Activated T-cell treated with anti-CD3 and anti-CD28 coated beads, Interleukin-2, amount 50 U/mL, for 1 hour (primary cell): ENCODE results near the gene ADAM12.

ENCODE experiments used
- DNase-seq: peaks from one replicate; pipeline ENCODE4 v3.0.0-alpha.2; 2020

ADAM12 gene

DNA sequence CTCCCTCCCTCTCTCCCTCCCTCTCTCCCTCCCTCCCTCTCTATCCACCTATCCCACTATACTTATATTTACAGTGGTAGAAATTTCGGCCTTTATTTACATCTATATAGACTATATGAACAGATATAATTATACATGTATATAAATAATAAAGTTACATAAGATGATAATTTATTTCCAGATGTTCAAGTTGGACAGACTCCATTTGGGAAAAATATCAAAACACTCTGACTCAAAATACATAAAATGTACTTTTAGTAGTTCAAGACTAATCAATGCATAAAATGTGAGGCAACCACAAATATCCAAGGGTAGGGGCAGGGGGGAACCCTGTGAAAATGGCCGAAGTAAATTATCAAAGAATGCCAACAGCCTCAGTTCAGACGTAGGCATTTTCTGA is 288.9 kb downstream of the ADAM12 start:
- no peak for DNase-seq

GRCh38 chr10:126098226-126098581 is 290.1 kb downstream of the ADAM12 start:
- no peak for DNase-seq

- no peak for DNase-seq
Observed at GRCh38 chr10:126097558-126098225, 290.6 kb downstream of the ADAM12 start.

GRCh38 chr10:126094537-126094936 is 293.7 kb downstream of the ADAM12 start:
- DNase-seq = no peak

- no peak for DNase-seq
Observed at GRCh38 chr10:126092366-126093215, 295.7 kb downstream of the ADAM12 start.

DNA sequence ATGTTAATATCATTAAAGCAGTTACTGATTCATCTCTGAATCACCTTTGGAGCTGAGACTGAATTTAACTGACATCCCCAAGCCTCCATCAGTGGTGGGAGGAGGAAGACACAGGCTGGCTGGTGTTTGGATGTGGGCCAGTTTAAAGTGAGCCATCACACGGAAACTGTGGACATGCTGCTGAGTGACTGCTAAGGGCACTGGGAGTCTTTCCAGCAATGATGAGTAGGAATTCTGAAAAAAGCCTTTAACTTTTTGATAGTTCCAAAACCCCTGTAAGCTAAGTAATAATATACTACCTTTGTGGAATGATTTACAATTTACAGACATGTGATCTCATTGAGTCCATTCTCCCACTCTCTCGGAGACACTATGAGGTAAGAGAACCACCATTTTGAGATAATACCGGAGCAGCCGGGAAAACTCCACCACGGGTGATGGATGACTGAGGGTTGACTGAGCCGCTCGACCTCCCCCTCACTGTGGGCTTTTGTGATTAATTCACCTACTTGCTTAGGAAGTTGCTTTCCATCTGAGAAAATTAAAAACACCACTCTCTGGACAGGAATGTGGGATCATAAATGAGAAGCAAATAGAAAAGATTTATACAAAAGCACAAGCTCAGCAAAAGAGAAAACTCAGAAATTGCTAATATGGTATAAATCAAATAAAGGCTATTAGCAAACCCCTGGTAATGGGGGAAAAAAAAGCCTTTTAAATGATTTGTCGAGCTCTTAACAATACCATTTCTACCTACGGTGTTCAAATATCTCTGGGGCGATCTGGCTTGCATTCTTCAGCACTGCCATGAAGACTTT is 297.2 kb downstream of the ADAM12 start:
- no peak for DNase-seq

- DNase-seq = no peak
Observed at GRCh38 chr10:126090443-126090842, 297.8 kb downstream of the ADAM12 start.

DNA sequence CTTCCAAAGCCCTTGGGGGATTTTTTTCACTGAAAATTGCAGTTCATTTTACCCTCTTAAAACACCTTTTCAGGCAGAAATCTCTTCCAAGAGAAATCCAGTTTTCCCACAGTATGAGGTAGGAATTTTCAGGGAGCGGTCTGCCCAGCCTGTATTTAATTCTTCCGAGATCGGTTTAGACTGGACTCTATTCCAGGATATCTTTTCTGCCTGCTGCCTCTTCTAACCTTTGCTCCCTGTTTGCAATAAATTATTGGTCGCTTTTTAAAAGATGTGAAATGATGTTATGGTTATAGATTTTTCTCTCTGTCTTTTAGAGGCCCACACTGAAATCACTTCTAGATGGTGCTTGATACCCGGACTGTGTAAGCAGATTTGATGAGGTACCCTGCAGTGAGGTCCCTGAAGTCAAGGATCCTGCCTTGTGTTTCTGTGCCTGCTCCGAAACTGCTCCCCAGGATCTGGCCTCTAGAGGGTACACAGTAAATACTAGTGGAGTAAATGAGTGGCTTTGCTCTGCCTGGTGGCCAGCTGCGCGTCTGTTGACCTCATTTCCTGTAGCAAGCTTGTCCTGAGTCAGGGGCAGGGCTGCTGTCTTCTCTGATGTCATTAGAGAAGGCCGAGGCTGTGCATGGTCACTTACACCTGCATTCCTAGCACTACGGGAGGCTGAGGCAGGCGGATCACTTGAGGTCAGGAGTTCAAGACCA is 300.3 kb downstream of the ADAM12 start:
- DNase-seq = no peak

DNA sequence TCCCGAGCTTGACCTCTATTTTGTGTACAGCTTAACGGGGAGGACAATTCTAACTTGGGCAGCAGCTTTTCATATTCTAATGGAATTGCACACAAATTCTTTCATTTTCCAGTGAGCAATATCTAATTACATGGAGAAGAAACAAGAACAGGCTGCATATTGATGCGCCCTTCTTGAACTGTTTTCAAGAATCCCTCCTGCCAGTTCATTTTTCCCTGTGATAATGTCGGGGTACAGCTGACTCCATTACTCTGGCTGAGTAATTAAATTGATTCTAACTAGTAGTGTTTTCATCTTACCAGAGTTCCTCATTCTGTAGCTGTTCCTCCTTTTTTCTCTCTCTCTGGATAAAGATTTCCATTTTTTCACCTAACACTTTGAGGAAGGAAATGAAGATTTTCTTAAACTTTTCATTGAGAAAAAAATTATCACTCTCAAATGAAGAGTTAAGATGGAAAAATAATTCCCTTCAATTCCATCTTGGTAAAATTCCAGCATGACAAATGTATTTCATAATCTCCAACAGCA is 301.1 kb downstream of the ADAM12 start:
- no peak for DNase-seq

DNA sequence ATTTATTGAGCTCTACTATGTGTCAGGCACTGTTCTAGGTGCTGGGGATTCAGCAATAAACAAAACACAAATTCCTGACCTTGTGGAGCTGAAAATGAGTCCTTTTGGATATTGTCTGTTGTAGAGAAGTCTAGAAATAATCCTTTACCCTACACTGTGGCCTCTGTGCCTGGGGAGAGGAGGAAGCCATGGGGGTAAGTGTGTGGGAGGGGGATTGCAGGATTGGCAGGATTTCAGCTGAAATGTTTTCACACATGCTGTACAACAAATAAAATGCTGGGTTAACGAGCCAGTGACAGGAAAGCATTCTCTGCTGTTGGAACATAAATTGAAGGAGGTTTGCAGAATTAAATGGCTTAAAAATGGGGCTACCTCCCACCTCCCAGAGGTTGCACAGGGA is 302.5 kb downstream of the ADAM12 start:
- DNase-seq = no peak

DNA sequence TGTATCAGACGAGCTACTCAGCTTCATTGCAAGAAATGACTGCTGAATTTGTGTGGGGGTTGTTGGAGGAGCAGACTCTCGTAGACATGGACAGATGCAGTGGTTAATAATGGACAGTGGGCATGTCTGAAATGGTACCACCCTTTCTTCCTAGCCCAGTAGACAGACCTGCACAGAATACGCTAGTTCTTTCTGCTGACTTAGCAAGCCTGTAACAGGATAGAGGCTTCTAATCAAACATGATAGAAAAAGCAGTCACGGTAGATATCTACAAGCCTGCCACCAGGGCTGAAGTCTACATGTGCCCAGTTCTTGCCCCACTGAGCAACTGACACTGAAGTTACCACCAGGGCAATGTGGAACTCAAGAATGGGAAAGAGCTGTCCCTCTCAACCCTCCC is 303.9 kb downstream of the ADAM12 start:
- no peak for DNase-seq

GRCh38 chr10:126083009-126083408 is 305.3 kb downstream of the ADAM12 start:
- no peak for DNase-seq

GRCh38 chr10:126081841-126082466 is 306.3 kb downstream of the ADAM12 start:
- DNase-seq = no peak

- DNase-seq = no peak
Observed at GRCh38 chr10:126080879-126081411, 307.3 kb downstream of the ADAM12 start.

DNA sequence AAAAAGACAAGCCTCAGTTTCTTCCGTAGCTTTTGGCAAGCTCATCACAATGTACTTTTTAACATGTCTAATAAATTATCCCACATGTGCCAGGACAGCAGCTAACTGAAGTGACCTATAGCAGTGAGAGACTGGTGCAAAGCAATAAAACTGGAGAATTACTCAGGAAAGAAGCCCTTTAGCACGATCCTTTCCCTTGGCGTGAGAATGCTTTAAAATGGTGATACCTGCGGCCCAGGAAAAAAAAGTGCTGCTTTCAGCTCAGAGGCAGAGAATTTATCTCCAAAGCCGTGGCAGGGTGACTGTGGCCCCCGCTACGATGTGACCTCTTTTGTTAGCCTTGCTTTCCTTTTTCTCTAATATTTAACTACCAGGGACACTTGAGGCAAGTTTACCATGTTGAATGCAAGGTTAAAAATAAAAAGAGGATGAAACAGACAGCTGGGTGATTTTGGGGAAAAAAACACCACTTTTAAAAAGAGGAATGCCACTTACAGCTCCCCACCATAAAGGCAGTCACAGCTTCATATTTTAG is 307.9 kb downstream of the ADAM12 start:
- DNase-seq = no peak

DNA sequence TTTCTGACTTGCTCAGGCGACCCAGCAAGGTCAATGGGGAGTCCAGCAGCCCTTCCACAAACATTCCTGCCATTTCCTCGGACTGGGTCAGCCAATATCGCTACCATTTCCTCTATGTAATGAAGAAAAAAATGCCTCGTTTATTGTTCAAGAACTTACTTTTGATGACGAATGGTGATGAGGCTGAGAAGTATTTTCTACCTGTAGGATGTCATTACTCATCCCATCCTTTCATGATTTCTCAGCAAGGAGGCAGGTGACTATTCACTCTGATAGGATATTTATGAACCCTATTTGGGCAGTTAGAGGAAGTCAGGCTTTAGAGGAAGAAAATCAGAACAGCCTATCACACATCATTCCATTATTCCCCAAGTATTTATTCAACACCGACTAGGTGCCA is 313.3 kb downstream of the ADAM12 start:
- no peak for DNase-seq

- no peak for DNase-seq
Observed at GRCh38 chr10:126074291-126074690, 314.0 kb downstream of the ADAM12 start.

GRCh38 chr10:126073606-126074005 is 314.7 kb downstream of the ADAM12 start:
- no peak for DNase-seq

DNA sequence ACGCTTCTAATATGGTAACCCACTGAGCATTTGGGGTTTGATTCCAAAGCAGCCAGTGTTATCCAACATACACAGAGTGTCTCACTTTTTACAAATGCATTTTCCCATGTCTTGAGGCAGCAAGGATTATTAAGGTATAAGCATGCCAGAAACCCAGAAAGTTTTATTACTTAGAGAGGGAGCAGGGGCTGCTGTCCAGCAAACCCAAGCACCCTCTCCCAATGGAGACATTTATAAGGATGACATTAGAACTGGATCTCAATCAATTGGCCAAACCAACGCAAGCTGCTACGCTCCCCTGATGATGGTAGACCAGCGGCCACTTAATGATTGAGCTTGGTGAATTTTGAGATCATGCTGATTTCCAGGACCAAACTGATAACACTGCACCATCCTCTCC is 315.7 kb downstream of the ADAM12 start:
- DNase-seq = no peak

DNA sequence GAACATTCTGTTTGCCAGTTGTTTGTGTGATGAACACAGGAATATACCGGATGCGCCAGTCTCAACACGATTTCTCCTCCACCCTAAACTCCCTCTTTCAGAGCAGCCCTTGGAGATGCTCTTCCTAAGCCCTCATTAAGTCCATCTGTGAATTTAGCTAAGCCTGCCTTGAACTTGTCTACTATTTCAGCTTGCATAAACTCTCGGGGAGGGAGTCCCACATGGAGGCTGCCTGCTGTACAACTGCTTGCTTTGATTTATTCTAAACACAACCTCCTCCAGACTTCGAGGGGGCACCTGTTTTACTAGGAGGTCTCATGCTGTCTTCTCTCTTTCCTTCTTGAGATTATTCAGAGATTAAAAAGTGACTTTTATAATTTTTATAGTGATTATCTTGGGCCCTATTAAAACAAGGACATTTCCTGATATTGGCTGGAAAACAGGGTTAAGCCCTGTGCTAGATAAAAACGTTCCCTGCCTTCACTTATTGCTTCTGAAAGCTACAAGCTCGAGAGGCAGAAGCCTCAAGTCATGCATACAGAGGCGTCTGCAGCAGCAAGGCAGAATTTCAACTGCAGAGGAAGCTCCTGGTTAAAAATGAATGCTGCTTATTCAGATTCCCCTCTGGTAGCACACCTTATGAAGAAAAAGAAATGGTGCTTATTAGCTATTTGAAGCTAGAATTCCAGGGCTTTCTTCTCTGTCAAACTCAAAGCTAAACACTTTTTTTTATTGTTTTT is 317.6 kb downstream of the ADAM12 start:
- no peak for DNase-seq

DNA sequence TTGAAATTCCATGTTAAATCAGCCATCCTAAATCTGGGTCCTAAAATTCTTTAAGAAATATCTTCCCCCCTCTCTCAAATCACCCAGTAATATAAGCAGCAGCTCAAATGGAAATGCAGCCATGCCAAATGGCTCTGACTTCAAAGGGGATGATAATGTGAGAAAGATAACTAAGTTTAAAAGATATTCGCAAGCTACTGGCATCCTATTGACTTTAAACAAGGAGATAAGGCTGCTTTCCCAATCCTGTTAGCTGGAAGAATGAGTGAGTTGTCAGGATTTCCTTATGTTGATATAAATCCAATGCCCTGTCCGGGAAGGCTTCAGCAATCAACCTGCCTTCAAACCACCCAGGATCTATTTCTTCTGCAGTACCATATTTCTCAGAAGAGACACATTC is 320.0 kb downstream of the ADAM12 start:
- no peak for DNase-seq
